ENCODE measurements around the gene MDK. TPM values are rescaled to one million over a fixed set of nuclear protein-coding genes. Genes with fewer than 3 reads are reported as not detected.

The MDK gene
- total RNA-seq, 2 donors from 2014 or later = 2.6 to 3.7 TPM

DNA sequence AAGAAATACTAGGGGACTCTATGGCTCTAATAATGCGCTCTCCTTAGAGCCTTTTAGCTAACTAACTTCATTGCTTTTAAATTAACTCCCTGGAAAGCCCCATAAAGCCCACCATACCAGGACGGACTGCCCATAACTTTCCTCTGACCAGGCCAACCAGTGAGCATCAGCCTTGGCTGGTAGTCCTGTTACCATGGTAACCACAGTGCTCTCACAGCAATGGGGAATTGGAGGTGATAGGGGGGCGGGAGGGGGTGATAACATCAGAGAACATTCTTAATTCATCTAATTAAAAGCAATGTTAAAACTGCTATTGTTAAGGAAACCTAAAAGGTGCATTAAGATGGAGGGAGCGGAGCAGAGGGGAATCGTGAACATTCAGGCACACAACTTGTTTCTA lies 37.3 kb downstream of the MDK start:
- Mint-ChIP-seq H3K4me3 (no peak overlapping the region), H3K4me1 (no peaks in the 10 kb centered on the region), H3K36me3 (ENCODE audit: low read depth) (peaks cover 14% of the 10 kb centered on the region), H3K27ac (no peak overlapping the region), H3K27me3 (no peaks in the 10 kb centered on the region)
- DNase-seq (no peak), ATAC-seq (no peak)
- H3K9me3 ChIP-seq (ENCODE audit: control insufficient read depth, low read length, poor library complexity, severe bottlenecking) = no peaks in the 10 kb centered on the region

DNA sequence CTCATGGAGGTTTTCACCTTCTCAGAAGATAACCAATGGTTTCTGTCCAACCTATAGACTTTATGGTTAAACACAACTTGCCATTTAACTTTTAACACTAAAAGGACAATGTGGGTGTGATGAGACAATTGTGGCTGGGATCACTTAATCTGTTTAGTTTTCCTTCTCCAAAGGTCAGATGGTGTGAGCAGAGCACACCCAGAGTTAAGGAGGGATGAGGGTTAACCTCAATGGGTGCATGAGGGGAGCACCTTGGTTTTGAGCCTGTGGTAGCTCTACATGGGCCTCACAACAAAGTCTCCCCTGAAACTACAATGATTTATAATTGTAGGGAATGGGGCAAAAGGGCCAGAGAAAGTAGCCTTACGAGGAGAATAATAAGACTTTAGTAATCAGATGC lies 39.0 kb downstream of the MDK start:
- peaks cover 10% of the 10 kb centered on the region for H3K36me3 Mint-ChIP-seq (ENCODE audit: low read depth)
- no peaks in the 10 kb centered on the region for H3K27me3 Mint-ChIP-seq
- H3K9me3 ChIP-seq (ENCODE audit: control insufficient read depth, low read length, poor library complexity, severe bottlenecking) = no peaks in the 10 kb centered on the region
- no peaks in the 10 kb centered on the region for H3K4me1 Mint-ChIP-seq
- ATAC-seq = no peak
- DNase-seq = no peak
- H3K27ac Mint-ChIP-seq = peak overlapping the region; percentile 8
- H3K4me3 Mint-ChIP-seq = no peak overlapping the region

DNA sequence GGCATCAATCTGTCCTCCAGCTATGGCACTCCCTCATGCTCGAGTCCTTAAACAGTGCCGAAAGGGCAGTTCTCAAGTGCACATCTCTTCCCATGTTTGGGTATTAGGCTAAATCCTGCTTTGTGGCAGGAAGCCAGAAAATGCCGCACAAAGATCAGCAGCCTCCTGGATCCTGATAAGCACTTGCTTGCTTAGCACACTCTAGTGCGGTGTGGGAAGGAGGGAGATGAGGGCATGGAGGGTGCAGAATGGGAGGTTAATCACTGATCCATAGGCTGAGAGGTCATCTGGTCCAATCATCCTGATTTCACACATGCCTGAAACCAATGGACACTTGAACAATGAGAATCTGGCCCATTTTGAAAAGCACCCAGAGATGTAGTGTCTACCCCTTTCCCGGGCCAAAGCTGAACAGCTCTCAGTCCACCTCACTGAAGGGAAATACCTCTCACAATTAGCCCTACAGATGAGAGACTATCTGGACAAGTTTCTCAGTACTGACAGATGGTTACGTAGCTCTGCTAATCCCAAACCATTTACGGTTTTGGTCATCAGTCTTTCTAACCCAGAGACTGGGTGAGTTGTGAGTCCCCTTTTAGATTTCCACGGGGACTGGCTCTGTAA lies 39.9 kb downstream of the MDK start:
- H3K27ac Mint-ChIP-seq = no peak overlapping the region
- no peak overlapping the region for H3K4me3 Mint-ChIP-seq
- DNase-seq = no peak
- H3K36me3 Mint-ChIP-seq (ENCODE audit: low read depth) = peaks cover 5% of the 10 kb centered on the region
- no peak for ATAC-seq
- no peaks in the 10 kb centered on the region for H3K4me1 Mint-ChIP-seq
- no peaks in the 10 kb centered on the region for H3K9me3 ChIP-seq (ENCODE audit: control insufficient read depth, low read length, poor library complexity, severe bottlenecking)
- H3K27me3 Mint-ChIP-seq = no peaks in the 10 kb centered on the region

DNA sequence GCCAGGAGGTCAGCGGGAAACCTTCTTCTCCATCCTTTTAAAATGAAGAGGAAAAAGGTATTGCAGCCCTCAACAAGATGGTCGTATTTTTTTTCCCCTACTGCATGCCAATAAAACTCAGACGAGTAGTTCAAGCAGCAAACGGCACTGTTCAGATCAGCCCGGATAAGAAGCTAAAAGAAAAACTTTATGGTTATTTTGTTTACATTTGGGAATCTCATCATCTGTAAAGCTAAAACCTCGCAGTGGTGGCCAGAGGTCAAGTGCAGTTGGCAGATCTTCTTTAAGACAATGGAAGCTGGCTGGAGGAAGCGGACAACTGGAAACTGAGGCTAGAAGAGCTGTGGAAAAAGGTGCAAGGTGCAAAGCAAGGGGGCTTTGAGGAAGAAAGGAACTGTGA lies 41.1 kb downstream of the MDK start:
- no peak overlapping the region for H3K27ac Mint-ChIP-seq
- no peaks in the 10 kb centered on the region for H3K9me3 ChIP-seq (ENCODE audit: control insufficient read depth, low read length, poor library complexity, severe bottlenecking)
- H3K27me3 Mint-ChIP-seq = no peaks in the 10 kb centered on the region
- ATAC-seq (no peak), DNase-seq (no peak)
- no peaks in the 10 kb centered on the region for H3K4me1 Mint-ChIP-seq
- H3K4me3 Mint-ChIP-seq = no peak overlapping the region
- H3K36me3 Mint-ChIP-seq (ENCODE audit: low read depth) = peaks cover 9% of the 10 kb centered on the region

DNA sequence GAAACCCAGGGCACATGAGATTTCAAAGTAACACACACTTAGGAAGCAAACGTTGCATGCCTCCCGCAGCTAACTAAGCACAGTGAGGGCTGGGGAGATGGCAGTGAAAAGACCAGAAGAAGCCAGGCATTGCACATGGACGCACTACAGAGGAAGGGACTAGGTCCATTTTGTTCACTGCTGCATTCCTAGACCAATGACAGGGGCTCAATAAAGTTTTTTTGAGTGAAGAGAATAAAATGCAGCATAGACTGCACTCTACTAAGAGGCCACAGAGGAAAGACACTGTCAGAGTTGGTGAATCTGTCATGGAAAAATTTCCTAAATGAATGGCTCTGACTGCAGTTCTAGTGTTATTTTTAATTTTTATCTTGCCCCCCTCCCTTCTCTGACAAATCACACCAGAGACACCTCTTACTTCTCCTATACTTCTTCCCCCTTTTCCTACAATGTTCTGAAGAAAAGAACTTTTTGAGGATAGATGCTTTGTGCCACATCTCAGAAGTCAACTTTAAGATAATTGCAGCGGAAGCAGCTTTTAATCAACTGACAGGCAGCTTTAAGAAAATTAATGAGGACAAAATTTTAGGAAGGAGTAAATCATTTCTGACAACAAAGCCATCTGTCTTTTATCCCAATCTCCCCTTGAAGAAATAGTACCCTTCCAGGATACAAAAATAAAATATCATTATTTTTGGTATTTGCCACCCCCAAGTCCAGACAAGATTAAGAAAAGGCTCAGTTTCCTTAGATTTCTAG lies 44.9 kb downstream of the MDK start:
- Mint-ChIP-seq H3K4me1 (no peaks in the 10 kb centered on the region), H3K27me3 (no peaks in the 10 kb centered on the region), H3K36me3 (ENCODE audit: low read depth) (peaks cover 15% of the 10 kb centered on the region), H3K27ac (no peak overlapping the region), H3K4me3 (no peak overlapping the region)
- DNase-seq (no peak), ATAC-seq (no peak)
- no peaks in the 10 kb centered on the region for H3K9me3 ChIP-seq (ENCODE audit: control insufficient read depth, low read length, poor library complexity, severe bottlenecking)

DNA sequence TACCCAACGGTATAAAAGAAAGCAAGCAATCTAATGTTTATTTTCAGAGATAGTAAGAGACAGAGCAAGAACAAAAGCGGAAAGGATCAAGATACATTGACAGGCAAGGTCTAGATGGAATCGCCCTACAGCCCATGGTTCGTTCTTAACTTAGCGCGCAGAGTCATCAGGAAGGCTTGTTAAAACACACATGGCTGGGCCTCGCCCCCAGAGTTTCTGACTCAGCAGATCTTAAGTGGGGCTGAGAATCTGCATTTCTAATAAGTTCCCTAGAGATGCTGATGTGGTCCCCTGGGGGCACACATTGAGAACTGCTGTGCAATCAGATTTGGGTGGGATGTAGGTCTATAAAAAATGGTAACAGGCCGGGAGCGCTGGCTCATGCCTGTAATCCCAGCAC lies 45.9 kb downstream of the MDK start:
- no peak overlapping the region for H3K27ac Mint-ChIP-seq
- no peak for ATAC-seq

DNA sequence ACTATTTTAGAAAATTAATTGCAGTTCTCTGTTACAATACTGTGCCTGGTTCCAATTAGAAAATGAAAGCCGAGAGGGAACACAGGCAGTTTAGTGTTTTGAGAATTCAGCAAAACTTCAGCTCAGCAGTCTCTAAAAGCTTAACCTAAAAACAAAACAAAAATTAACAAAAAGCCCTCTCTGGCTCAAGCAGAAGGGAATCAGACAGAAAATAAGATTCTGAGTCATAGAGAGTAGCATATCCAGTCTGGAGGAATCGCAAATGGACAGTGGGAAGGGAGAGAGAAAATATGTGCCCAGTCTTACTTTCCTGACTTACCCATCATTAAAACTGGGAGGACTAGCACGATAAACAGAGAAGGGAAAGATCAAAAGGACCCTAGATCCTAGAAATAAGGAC lies 48.2 kb downstream of the MDK start:
- Mint-ChIP-seq H3K36me3 (ENCODE audit: low read depth) (peaks cover 15% of the 10 kb centered on the region), H3K27me3 (no peaks in the 10 kb centered on the region), H3K27ac (peak overlapping the region; percentile 54), H3K4me1 (peaks cover 4% of the 10 kb centered on the region), H3K4me3 (no peak overlapping the region)
- no peaks in the 10 kb centered on the region for H3K9me3 ChIP-seq (ENCODE audit: control insufficient read depth, low read length, poor library complexity, severe bottlenecking)
- DNase-seq (no peak), ATAC-seq (no peak)

More for the DNA sequence above, 45.9 kb downstream of the MDK start:
- DNase-seq = no peak
- Mint-ChIP-seq H3K36me3 (ENCODE audit: low read depth) (peaks cover 16% of the 10 kb centered on the region), H3K4me3 (no peak overlapping the region), H3K4me1 (peaks cover 2% of the 10 kb centered on the region), H3K27me3 (no peaks in the 10 kb centered on the region)
- H3K9me3 ChIP-seq (ENCODE audit: control insufficient read depth, low read length, poor library complexity, severe bottlenecking) = no peaks in the 10 kb centered on the region

DNA sequence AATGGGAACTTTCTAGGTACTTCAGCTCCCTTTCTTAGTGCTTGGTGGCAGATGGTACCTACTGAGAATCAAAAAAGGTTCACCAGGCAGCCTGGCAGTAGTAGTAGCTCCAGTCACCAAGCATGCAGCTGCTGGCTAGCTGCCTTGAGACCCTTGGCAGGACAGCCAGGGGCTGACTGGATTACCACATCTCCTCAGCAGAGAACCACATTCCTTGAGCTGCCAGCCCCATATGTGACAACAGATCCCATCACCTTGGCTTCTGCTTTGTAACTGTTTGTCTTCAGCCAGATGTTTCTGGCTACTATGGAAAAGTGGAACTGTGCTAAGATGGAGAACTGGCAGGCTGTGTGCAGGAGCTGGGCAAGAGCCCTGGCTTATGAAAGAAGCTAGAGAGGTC lies 49.7 kb downstream of the MDK start:
- Mint-ChIP-seq H3K4me3 (no peak overlapping the region), H3K27ac (no peak overlapping the region), H3K4me1 (peaks cover 4% of the 10 kb centered on the region), H3K27me3 (no peaks in the 10 kb centered on the region), H3K36me3 (ENCODE audit: low read depth) (peaks cover 15% of the 10 kb centered on the region)
- DNase-seq (no peak), ATAC-seq (no peak)
- H3K9me3 ChIP-seq (ENCODE audit: control insufficient read depth, low read length, poor library complexity, severe bottlenecking) = no peaks in the 10 kb centered on the region

Other genes starting within 250 kb of the MDK start
- gene CREB3L1, start 104.0 kb upstream of the MDK start, total RNA-seq = not detected
- 100 to 1,000 TPM; 194 to 196 TPM for gene DGKZ, start 34.2 kb upstream of the MDK start, total RNA-seq
- 1 to 10 TPM; 4.3 to 4.8 TPM for gene CHRM4, start 10.1 kb downstream of the MDK start, total RNA-seq
- 10 to 100 TPM; 47.3 to 52.2 TPM for gene AMBRA1, start 212.4 kb downstream of the MDK start, total RNA-seq
- gene HARBI1, start 235.6 kb downstream of the MDK start, total RNA-seq = 10 to 100 TPM; 17.2 to 17.4 TPM
- 100 to 1,000 TPM; 110 to 129 TPM for gene ATG13, start 235.9 kb downstream of the MDK start, total RNA-seq